ENCODE data around the gene MDFI. TPM values are rescaled to one million over a fixed set of nuclear protein-coding genes. Genes with fewer than 3 reads are reported as not detected.

Gene MDFI
- not detected in 2 replicates for total RNA-seq

GRCh38 chr6:41638002-41638934 is at the start of gene MDFI:
TSS of gene MDFI (plus strand) at chr6:41638468. CDS start at chr6:41638750, 282 bp downstream.

Small RNA genes lying within 50 kb of the gene (small RNA-seq; reads per million reads assigned to genes)
- gene MIR4641 = not detected

Other genes starting within 250 kb of the MDFI start
- 1.1 and 2.0 TPM in 2 replicates for gene FOXP4, start 92.1 kb upstream of the MDFI start, total RNA-seq
- gene TFEB, start 97.1 kb downstream of the MDFI start, total RNA-seq = 2.0 and 3.7 TPM in 2 replicates
- not detected in 2 replicates for gene PGC, start 108.9 kb downstream of the MDFI start, total RNA-seq
- gene FRS3, start 141.4 kb downstream of the MDFI start, total RNA-seq = 1.1 and 1.8 TPM in 2 replicates
- 1.8 TPM in 1 of 2 replicates, not detected in the other for gene PRICKLE4, start 142.3 kb downstream of the MDFI start, total RNA-seq
- 77.2 and 94.8 TPM in 2 replicates for gene TOMM6, start 149.2 kb downstream of the MDFI start, total RNA-seq

Measured in subcutaneous preadipocyte (primary cell).